CD14-positive monocyte (primary cell): ENCODE results near the gene HSPD1. TPM values are rescaled to one million over a fixed set of nuclear protein-coding genes. Genes with fewer than 3 reads are reported as not detected.

Source experiments
- DNase-seq, 3 donors: peaks; one replicate each; pipeline ENCODE4 v3.0.0-alpha.2; 2011 to 2022
- H2AFZ ChIP-seq: 2 replicates; pipeline ENCODE4 v1.6.0; 2012; ENCODE audit warnings: mild to moderate bottlenecking, low read depth, low read length, inconsistent platforms; ENCODE audit not compliant: insufficient read depth, poor library complexity, severe bottlenecking
- H3K27ac ChIP-seq, 2 donors: 1 replicate in 1 of 2; 2 replicates in 1 of 2; pipeline ENCODE4 v1.5.1; 2012 to 2013; ENCODE audit warnings: low read length in 2 of 2, control low read depth in 1 of 2, inconsistent platforms in 1 of 2, low read depth in 1 of 2, mild to moderate bottlenecking in 1 of 2
- H3K27me3 ChIP-seq, 2 donors: one replicate each; pipeline versions ENCODE4 v1.6.0 to v1.6.1; 2011 to 2013; ENCODE audit warnings: low read length in 2 of 2; ENCODE audit not compliant: control insufficient read depth in 2 of 2, insufficient read depth in 2 of 2
- H3K36me3 ChIP-seq, 2 donors: replicated peaks in 1 of 2; 1 replicate in 1 of 2; 2 replicates in 1 of 2; pipeline versions ENCODE4 v1.5.1 to v1.6.1; 2012 to 2013; ENCODE audit warnings: low read length in 2 of 2, control low read depth in 1 of 2, inconsistent platforms in 1 of 2, mild to moderate bottlenecking in 1 of 2; ENCODE audit not compliant: insufficient read depth in 2 of 2, control insufficient read depth in 1 of 2
- H3K4me1 ChIP-seq, 2 donors: 1 replicate in 1 of 2; 2 replicates in 1 of 2; pipeline versions ENCODE4 v1.5.1 to v1.6.1; 2012 to 2013; ENCODE audit warnings: low read length in 2 of 2, control low read depth in 1 of 2, inconsistent platforms in 1 of 2, mild to moderate bottlenecking in 1 of 2, moderate library complexity in 1 of 2; ENCODE audit not compliant: insufficient read depth in 2 of 2, control insufficient read depth in 1 of 2
- H3K4me2 ChIP-seq: replicated peaks from 2 replicates; pipeline ENCODE3; 2012; ENCODE audit warnings: low read length, moderate library complexity, mild to moderate bottlenecking; ENCODE audit not compliant: poor library complexity, severe bottlenecking; ENCODE audit errors: extremely low read depth
- H3K4me3 ChIP-seq, 3 experiments: fragments of 200-600 bp in 1 of 3; sonication (generic) in 1 of 3; replicated peaks in 1 of 3; 1 replicate in 2 of 3; 2 replicates in 1 of 3; pipeline ENCODE4 v1.5.1; 2011 to 2013; ENCODE audit warnings: low read length in 3 of 3, mild to moderate bottlenecking in 3 of 3, control low read depth in 2 of 3, low read depth in 2 of 3, inconsistent platforms in 1 of 3, moderate library complexity in 1 of 3
- H3K79me2 ChIP-seq: 2 replicates; pipeline ENCODE4 v1.6.0; 2012; ENCODE audit warnings: mild to moderate bottlenecking, control low read depth, inconsistent platforms, low read length, moderate library complexity; ENCODE audit not compliant: insufficient read depth
- H3K9ac ChIP-seq: 2 replicates; pipeline ENCODE4 v1.6.0; 2017; ENCODE audit warnings: low read length, mild to moderate bottlenecking; ENCODE audit not compliant: insufficient read depth, poor library complexity, severe bottlenecking
- H3K9me3 ChIP-seq, 2 donors: replicated peaks in 1 of 2; 1 replicate in 1 of 2; 2 replicates in 1 of 2; pipeline versions ENCODE4 v1.5.1 to v1.6.1; 2012 to 2013; ENCODE audit warnings: low read length in 2 of 2, control low read depth in 1 of 2; ENCODE audit not compliant: control insufficient read depth in 1 of 2, insufficient read depth in 1 of 2
- H4K20me1 ChIP-seq: 2 replicates; pipeline ENCODE4 v1.6.0; 2012; ENCODE audit warnings: mild to moderate bottlenecking, low read length, control low read depth, moderate library complexity; ENCODE audit not compliant: insufficient read depth
- H3K27ac Mint-ChIP-seq, 7 donors: one replicate each; pipeline ENCODE4 v1.8.0; 2020; ENCODE audit warnings: mild to moderate bottlenecking in 7 of 7, mixed read lengths in 7 of 7, moderate library complexity in 6 of 7, inconsistent platforms in 2 of 7
- H3K27me3 Mint-ChIP-seq, 3 donors: one replicate each; pipeline ENCODE4 v1.8.0; 2021 to 2022; ENCODE audit warnings: low read depth in 3 of 3, mild to moderate bottlenecking in 3 of 3, mixed read lengths in 3 of 3, moderate library complexity in 3 of 3, inconsistent platforms in 1 of 3
- H3K36me3 Mint-ChIP-seq, 2 donors: one replicate each; pipeline ENCODE4 v1.8.0; 2020; ENCODE audit warnings: mixed read lengths in 2 of 2, inconsistent platforms in 1 of 2, mild to moderate bottlenecking in 1 of 2
- H3K4me1 Mint-ChIP-seq: one replicate; pipeline ENCODE4 v1.8.0; 2020; ENCODE audit warnings: mild to moderate bottlenecking, mixed read lengths
- H3K4me3 Mint-ChIP-seq, 2 donors: one replicate each; pipeline ENCODE4 v1.8.0; 2020; ENCODE audit warnings: mild to moderate bottlenecking in 2 of 2, mixed read lengths in 2 of 2, moderate library complexity in 1 of 2
- H3K9me3 Mint-ChIP-seq, 7 donors: one replicate each; pipeline ENCODE4 v1.8.0; 2020 to 2022; ENCODE audit warnings: mixed read lengths in 7 of 7, mild to moderate bottlenecking in 6 of 7, moderate library complexity in 6 of 7, inconsistent platforms in 2 of 7
- WGBS: methylation state at CpG from one replicate; pipeline ENCODE4 v1.1.5; 2013; ENCODE audit warnings: missing lambda C conversion rate; ENCODE audit not compliant: insufficient coverage; 5-methylcytosine and 5-hydroxymethylcytosine counted together
- intact Hi-C, 2 donors: fragments of 100-400 bp; cut with micrococcal nuclease; formaldehyde crosslinking; loops; one replicate each; pipeline versions ENCODE4 v1.15.0 to v1.15.1; 2023
- polyA plus RNA-seq, 3 donors: library from polyadenylated mRNA; depleted of rRNA in 1 of 3; unstranded in 2 of 3; stranded (reverse) in 1 of 3; fragments of 300-500 nt in 2 of 3; fragments of >200 nt in 1 of 3; fragmentation: Illumina TruSeq in 2 of 3; gene quantifications; 1 replicate in 2 of 3; 2 replicates in 1 of 3; pipeline ENCODE4 v1.2.3, GENCODE V29; 2012 to 2021
- TF ChIP-seq, protein P1 (sequence below): fragments of 200-600 bp; IDR thresholded peaks from one replicate; pipeline ENCODE4 v1.8.0; 2022; ENCODE audit warnings: antibody characterized with exemption, mild to moderate bottlenecking

The HSPD1 gene
- polyA plus RNA-seq, 3 donors = 42.7 to 62.1 (median 44.5) TPM

DNA sequence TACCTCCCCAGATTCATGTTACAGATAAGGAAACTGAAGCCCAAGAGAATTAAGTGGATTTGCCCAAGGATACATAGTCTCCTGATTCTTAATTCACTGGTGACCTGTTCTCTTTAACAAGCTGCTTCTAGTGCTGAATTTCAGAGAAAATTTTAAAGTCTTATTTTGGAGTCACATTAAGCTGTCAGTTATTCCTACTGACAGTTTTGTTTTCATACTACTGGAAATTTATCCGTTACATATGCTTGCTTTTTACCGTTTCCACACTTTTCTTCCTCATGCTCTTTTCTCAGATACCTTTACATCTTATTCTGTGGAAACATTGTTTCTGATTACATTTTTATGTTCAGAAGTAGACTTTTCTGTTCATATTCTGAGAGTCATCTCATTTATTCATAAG lies 17.5 kb upstream of the HSPD1 start:
- H3K36me3 ChIP-seq = peaks cover 0 to 16% of the 10 kb centered on the region in 2 donors
- TF ChIP-seq, protein P1, sequence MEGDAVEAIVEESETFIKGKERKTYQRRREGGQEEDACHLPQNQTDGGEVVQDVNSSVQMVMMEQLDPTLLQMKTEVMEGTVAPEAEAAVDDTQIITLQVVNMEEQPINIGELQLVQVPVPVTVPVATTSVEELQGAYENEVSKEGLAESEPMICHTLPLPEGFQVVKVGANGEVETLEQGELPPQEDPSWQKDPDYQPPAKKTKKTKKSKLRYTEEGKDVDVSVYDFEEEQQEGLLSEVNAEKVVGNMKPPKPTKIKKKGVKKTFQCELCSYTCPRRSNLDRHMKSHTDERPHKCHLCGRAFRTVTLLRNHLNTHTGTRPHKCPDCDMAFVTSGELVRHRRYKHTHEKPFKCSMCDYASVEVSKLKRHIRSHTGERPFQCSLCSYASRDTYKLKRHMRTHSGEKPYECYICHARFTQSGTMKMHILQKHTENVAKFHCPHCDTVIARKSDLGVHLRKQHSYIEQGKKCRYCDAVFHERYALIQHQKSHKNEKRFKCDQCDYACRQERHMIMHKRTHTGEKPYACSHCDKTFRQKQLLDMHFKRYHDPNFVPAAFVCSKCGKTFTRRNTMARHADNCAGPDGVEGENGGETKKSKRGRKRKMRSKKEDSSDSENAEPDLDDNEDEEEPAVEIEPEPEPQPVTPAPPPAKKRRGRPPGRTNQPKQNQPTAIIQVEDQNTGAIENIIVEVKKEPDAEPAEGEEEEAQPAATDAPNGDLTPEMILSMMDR = no peak
- H4K20me1 ChIP-seq = peaks cover 48% of the 10 kb centered on the region
- no peaks in the 10 kb centered on the region for H3K27me3 ChIP-seq
- Mint-ChIP-seq H3K27ac (peak overlapping the region in 3 of 7 donors; percentile 66 to 97 (median 92)), H3K27me3 (no peaks in the 10 kb centered on the region), H3K9me3 (peaks cover 3 to 10% (median 5%) of the 10 kb centered on the region in 7 donors), H3K4me3 (peak overlapping the region; percentile 88 to 96), H3K36me3 (peaks cover 9 to 24% of the 10 kb centered on the region in 2 donors), H3K4me1 (peaks cover 22% of the 10 kb centered on the region)
- WGBS = no CpG with 5 or more reads among the region's 2 CpGs
- peak overlapping the region in 2 of 3 experiments; percentile 78 to 87 for H3K4me3 ChIP-seq
- H3K9me3 ChIP-seq = no peaks in the 10 kb centered on the region
- peak overlapping the region; percentile 91 for H3K4me2 ChIP-seq
- DNase-seq = no peak
- peak overlapping the region; percentile 92 for H3K9ac ChIP-seq
- peaks cover 15 to 27% of the 10 kb centered on the region in 2 donors for H3K4me1 ChIP-seq
- H2AFZ ChIP-seq = peak overlapping the region; percentile 94
- peaks cover 63% of the 10 kb centered on the region for H3K79me2 ChIP-seq
- peak overlapping the region in 1 of 2 donors; percentile 95 for H3K27ac ChIP-seq
- intact Hi-C loops = loop anchor here in 1 of 2 donors (5.0 to 10.0 kb wide), 2 partner anchors 85 to 188 kb away; partner anchors contain the start of gene MARS2

DNA sequence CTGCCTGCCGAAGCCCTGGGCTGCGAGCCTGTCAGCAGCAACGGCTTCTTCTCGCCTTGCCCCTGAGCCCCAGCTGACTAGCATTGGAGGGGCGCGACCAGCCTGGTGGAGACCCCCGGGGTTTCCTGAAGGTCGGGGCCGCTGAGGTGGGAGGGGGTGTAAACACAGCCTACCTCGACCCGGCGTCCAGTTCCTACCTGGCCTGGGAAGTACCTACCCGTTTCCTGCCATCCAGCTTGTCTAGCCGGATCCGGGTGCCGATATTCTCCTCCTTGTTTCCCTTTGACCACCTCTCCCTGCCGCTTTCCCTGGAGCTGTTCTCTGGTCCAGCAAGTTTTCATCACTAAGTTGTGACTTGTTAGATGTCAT lies 16.7 kb upstream of the HSPD1 start:
- H3K9me3 ChIP-seq = no peaks in the 10 kb centered on the region
- H3K79me2 ChIP-seq = peaks cover 56% of the 10 kb centered on the region
- peak overlapping the region; percentile 94 for H2AFZ ChIP-seq
- Mint-ChIP-seq H3K9me3 (peaks cover 3 to 10% (median 5%) of the 10 kb centered on the region in 7 donors), H3K36me3 (peaks cover 10 to 24% of the 10 kb centered on the region in 2 donors), H3K4me3 (peak overlapping the region; percentile 88 to 96), H3K27ac (peak overlapping the region; percentile 92 to 98 (median 96)), H3K27me3 (no peaks in the 10 kb centered on the region), H3K4me1 (peaks cover 22% of the 10 kb centered on the region)
- TF ChIP-seq, protein P1 = no peak
- H3K4me3 ChIP-seq = peak overlapping the region; percentile 78 to 88 (median 87)
- peaks cover 41% of the 10 kb centered on the region for H4K20me1 ChIP-seq
- intact Hi-C loops = loop anchor here in 1 of 2 donors (5.0 to 10.0 kb wide), 2 partner anchors 84 to 188 kb away; partner anchors contain the start of gene MARS2
- H3K4me1 ChIP-seq = peaks cover 15 to 27% of the 10 kb centered on the region in 2 donors
- 0% methylated on average over 13 of the region's 17 CpGs for WGBS
- H3K27ac ChIP-seq = peak overlapping the region; percentile 94 to 95
- H3K36me3 ChIP-seq = peaks cover 0 to 16% of the 10 kb centered on the region in 2 donors
- DNase-seq = peak in 1 of 3 donors; percentile 12
- no peaks in the 10 kb centered on the region for H3K27me3 ChIP-seq
- peak overlapping the region; percentile 91 for H3K4me2 ChIP-seq
- H3K9ac ChIP-seq = peak overlapping the region; percentile 92
